ENCODE data around the gene ZNF804A. TPM values are rescaled to one million over a fixed set of nuclear protein-coding genes. Genes with fewer than 3 reads are reported as not detected.
"Not testable (repeated sequence)": the region's sequence is repeated elsewhere in the genome, so short reads cannot be mapped to it uniquely, and the experiment has no call there.

The ZNF804A gene
- total and polyA plus RNA-seq, 4 donors = 0.07 to 0.37 (median 0.13) TPM

DNA sequence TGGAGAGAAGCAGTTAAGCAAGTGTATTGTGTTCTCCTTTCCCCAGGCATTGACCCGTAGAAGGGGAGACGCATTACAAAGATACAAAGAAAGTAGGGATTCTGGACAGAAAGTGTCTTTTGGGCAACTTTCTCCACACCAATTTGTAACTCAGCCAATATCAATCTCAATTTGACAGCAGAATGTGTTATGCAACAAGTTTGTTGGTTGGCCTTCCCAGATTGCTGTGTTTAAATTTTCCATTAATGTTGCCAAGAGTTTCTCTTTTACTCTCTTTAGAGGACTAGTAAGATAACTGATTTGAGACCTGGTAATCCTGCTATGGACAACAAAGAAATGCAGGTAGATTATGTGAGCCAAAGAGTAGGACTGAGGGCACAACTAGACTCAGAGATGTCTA, 279.6 kb downstream of the ZNF804A start:
- no peak overlapping the region for H3K4me3 ChIP-seq (ENCODE audit: low read depth in 1 of 3, low read length in 3 of 3)

DNA sequence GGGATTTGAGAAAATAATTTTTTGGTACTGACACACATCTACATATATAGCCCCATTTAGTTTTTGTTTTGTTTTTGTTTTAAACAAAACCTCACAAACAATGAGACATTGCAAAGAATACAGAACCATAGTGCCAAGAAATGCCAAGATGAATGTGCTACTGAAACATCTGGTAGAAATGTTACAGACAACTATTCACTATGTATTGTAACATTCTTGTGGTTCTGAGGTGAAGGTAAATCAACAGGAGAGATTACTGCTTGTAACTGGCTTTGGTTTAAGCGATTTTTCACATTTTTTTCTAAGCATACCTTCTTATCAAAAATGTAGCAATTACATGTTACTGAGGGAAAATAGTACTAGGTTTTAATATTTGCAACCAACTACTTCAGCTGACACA, 281.3 kb downstream of the ZNF804A start:
- no peaks in the 10 kb centered on the region for H3K9me3 ChIP-seq (ENCODE audit: control insufficient read depth in 4 of 4, low read length in 3 of 4)
- no peaks in the 10 kb centered on the region for H3K36me3 ChIP-seq (ENCODE audit: control insufficient read depth in 4 of 4, insufficient read depth in 3 of 4, low read depth in 1 of 4, low read length in 3 of 4)
- H3K27ac ChIP-seq (ENCODE audit: low read depth in 1 of 2, low read length in 2 of 2) = no peak overlapping the region
- H3K9ac ChIP-seq (ENCODE audit: low read depth in 1 of 2, low read length in 2 of 2) = no peak overlapping the region
- H3K4me1 ChIP-seq (ENCODE audit: control insufficient read depth in 4 of 4, insufficient read depth in 4 of 4, low read length in 3 of 4) = no peaks in the 10 kb centered on the region
- DNase-seq (ENCODE audit: low spot score) = no peak
- no peak overlapping the region for H3K4me3 ChIP-seq (ENCODE audit: low read depth in 1 of 3, low read length in 3 of 3)
- H3K27me3 ChIP-seq (ENCODE audit: control insufficient read depth in 4 of 4, insufficient read depth in 4 of 4, low read length in 3 of 4) = no peaks in the 10 kb centered on the region
- WGBS = 70% methylated on average over 1 of the region's 1 CpG
- TF ChIP-seq JUND (IDR thresholded peaks at IDR 0.05) (no peak), YY1 (IDR thresholded peaks at IDR 0.05) (no peak), HNF4A (conservative IDR thresholded peaks at IDR 0.05) (no peak)

More for the DNA sequence above, 279.6 kb downstream of the ZNF804A start:
- TF ChIP-seq RAD21 (IDR thresholded peaks at IDR 0.05) = peak in 1 of 2 donors; percentile 13
- no peak for TF ChIP-seq RXRA (IDR thresholded peaks at IDR 0.05)
- no peaks in the 10 kb centered on the region for H3K9me3 ChIP-seq (ENCODE audit: control insufficient read depth in 4 of 4, low read length in 3 of 4)
- H3K36me3 ChIP-seq (ENCODE audit: control insufficient read depth in 4 of 4, insufficient read depth in 3 of 4, low read depth in 1 of 4, low read length in 3 of 4) = no peaks in the 10 kb centered on the region
- no peak overlapping the region for H3K9ac ChIP-seq (ENCODE audit: low read depth in 1 of 2, low read length in 2 of 2)
- DNase-seq (ENCODE audit: low spot score) = no peak
- H3K27me3 ChIP-seq (ENCODE audit: control insufficient read depth in 4 of 4, insufficient read depth in 4 of 4, low read length in 3 of 4) = no peaks in the 10 kb centered on the region
- no peaks in the 10 kb centered on the region for H3K4me1 ChIP-seq (ENCODE audit: control insufficient read depth in 4 of 4, insufficient read depth in 4 of 4, low read length in 3 of 4)
- no peak overlapping the region for H3K27ac ChIP-seq (ENCODE audit: low read depth in 1 of 2, low read length in 2 of 2)
- WGBS = 74% methylated on average over 2 of the region's 2 CpGs

DNA sequence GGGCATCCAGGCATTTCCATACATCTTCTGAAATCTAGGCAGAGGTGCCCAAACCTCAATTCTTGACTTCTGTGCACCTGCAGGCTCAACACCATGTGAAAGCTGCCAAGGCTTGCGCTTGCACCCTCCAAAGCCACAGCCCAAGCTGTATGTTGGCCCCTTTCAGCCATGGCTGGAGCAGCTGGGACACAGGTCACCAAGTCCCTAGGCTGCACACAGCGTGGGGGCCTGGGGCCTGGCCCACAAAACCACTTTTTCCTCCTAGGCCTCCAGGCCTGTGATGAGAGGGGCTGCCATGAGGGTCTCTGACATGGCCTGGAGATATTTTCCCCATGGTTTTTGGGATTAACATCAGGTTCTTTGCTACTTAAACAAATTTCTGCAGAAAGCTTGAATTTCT, 288.3 kb downstream of the ZNF804A start:
- not testable (repeated sequence) for H3K4me3 ChIP-seq (ENCODE audit: low read depth in 1 of 3, low read length in 3 of 3); H3K36me3 ChIP-seq (ENCODE audit: control insufficient read depth in 4 of 4, insufficient read depth in 3 of 4, low read depth in 1 of 4, low read length in 3 of 4); H3K27me3 ChIP-seq (ENCODE audit: control insufficient read depth in 4 of 4, insufficient read depth in 4 of 4, low read length in 3 of 4); H3K9ac ChIP-seq (ENCODE audit: low read depth in 1 of 2, low read length in 2 of 2); H3K27ac ChIP-seq (ENCODE audit: low read depth in 1 of 2, low read length in 2 of 2); DNase-seq (ENCODE audit: low spot score); H3K9me3 ChIP-seq (ENCODE audit: control insufficient read depth in 4 of 4, low read length in 3 of 4); H3K4me1 ChIP-seq (ENCODE audit: control insufficient read depth in 4 of 4, insufficient read depth in 4 of 4, low read length in 3 of 4)
- 89% methylated on average over 2 of the region's 2 CpGs for WGBS

DNA sequence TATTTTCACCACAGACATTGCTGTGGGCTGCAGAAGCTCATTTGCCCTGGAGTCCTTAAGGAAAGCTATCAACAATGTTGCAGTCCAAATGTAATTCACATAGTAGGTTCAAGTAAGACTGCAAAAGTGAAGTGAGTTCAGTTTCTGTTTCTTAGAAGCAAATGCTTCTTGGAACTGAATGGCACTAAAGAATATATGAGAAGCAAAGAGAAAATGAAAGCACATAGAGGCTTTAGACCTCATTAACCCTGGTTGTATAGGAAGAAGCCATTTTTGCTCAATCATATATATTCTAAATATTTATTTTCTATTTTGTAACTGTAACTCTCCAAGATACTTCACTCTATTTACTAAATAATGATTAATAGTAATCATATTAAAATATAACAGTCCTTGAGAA, 292.0 kb downstream of the ZNF804A start:
- no peak overlapping the region for H3K9ac ChIP-seq (ENCODE audit: low read depth in 1 of 2, low read length in 2 of 2)
- H3K9me3 ChIP-seq (ENCODE audit: control insufficient read depth in 4 of 4, low read length in 3 of 4) = no peaks in the 10 kb centered on the region
- no peaks in the 10 kb centered on the region for H3K36me3 ChIP-seq (ENCODE audit: control insufficient read depth in 4 of 4, insufficient read depth in 3 of 4, low read depth in 1 of 4, low read length in 3 of 4)
- no peaks in the 10 kb centered on the region for H3K4me1 ChIP-seq (ENCODE audit: control insufficient read depth in 4 of 4, insufficient read depth in 4 of 4, low read length in 3 of 4)
- no peaks in the 10 kb centered on the region for H3K27me3 ChIP-seq (ENCODE audit: control insufficient read depth in 4 of 4, insufficient read depth in 4 of 4, low read length in 3 of 4)
- DNase-seq (ENCODE audit: low spot score) = no peak
- TF ChIP-seq FOXA2 (IDR thresholded peaks at IDR 0.05) = no peak
- TF ChIP-seq, protein P1, sequence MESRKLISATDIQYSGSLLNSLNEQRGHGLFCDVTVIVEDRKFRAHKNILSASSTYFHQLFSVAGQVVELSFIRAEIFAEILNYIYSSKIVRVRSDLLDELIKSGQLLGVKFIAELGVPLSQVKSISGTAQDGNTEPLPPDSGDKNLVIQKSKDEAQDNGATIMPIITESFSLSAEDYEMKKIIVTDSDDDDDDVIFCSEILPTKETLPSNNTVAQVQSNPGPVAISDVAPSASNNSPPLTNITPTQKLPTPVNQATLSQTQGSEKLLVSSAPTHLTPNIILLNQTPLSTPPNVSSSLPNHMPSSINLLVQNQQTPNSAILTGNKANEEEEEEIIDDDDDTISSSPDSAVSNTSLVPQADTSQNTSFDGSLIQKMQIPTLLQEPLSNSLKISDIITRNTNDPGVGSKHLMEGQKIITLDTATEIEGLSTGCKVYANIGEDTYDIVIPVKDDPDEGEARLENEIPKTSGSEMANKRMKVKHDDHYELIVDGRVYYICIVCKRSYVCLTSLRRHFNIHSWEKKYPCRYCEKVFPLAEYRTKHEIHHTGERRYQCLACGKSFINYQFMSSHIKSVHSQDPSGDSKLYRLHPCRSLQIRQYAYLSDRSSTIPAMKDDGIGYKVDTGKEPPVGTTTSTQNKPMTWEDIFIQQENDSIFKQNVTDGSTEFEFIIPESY (IDR thresholded peaks at IDR 0.05) = no peak
- TF ChIP-seq, protein P2, sequence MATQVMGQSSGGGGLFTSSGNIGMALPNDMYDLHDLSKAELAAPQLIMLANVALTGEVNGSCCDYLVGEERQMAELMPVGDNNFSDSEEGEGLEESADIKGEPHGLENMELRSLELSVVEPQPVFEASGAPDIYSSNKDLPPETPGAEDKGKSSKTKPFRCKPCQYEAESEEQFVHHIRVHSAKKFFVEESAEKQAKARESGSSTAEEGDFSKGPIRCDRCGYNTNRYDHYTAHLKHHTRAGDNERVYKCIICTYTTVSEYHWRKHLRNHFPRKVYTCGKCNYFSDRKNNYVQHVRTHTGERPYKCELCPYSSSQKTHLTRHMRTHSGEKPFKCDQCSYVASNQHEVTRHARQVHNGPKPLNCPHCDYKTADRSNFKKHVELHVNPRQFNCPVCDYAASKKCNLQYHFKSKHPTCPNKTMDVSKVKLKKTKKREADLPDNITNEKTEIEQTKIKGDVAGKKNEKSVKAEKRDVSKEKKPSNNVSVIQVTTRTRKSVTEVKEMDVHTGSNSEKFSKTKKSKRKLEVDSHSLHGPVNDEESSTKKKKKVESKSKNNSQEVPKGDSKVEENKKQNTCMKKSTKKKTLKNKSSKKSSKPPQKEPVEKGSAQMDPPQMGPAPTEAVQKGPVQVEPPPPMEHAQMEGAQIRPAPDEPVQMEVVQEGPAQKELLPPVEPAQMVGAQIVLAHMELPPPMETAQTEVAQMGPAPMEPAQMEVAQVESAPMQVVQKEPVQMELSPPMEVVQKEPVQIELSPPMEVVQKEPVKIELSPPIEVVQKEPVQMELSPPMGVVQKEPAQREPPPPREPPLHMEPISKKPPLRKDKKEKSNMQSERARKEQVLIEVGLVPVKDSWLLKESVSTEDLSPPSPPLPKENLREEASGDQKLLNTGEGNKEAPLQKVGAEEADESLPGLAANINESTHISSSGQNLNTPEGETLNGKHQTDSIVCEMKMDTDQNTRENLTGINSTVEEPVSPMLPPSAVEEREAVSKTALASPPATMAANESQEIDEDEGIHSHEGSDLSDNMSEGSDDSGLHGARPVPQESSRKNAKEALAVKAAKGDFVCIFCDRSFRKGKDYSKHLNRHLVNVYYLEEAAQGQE (IDR thresholded peaks at IDR 0.05) = no peak
- no peak for TF ChIP-seq YY1 (IDR thresholded peaks at IDR 0.05)
- TF ChIP-seq NR2F2 (IDR thresholded peaks at IDR 0.05) = no peak
- no peak for TF ChIP-seq SP1 (IDR thresholded peaks at IDR 0.05)
- no peak for TF ChIP-seq JUND (IDR thresholded peaks at IDR 0.05)
- TF ChIP-seq RXRA (IDR thresholded peaks at IDR 0.05) = no peak
- TF ChIP-seq, protein P3, sequence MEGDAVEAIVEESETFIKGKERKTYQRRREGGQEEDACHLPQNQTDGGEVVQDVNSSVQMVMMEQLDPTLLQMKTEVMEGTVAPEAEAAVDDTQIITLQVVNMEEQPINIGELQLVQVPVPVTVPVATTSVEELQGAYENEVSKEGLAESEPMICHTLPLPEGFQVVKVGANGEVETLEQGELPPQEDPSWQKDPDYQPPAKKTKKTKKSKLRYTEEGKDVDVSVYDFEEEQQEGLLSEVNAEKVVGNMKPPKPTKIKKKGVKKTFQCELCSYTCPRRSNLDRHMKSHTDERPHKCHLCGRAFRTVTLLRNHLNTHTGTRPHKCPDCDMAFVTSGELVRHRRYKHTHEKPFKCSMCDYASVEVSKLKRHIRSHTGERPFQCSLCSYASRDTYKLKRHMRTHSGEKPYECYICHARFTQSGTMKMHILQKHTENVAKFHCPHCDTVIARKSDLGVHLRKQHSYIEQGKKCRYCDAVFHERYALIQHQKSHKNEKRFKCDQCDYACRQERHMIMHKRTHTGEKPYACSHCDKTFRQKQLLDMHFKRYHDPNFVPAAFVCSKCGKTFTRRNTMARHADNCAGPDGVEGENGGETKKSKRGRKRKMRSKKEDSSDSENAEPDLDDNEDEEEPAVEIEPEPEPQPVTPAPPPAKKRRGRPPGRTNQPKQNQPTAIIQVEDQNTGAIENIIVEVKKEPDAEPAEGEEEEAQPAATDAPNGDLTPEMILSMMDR (IDR thresholded peaks at IDR 0.05; ENCODE audit: low read depth, low read length, missing input control) = no peak
- TF ChIP-seq TAF1 (conservative IDR thresholded peaks at IDR 0.05) = no peak
- no peak for TF ChIP-seq FOXA1 (IDR thresholded peaks at IDR 0.05)
- no peak for TF ChIP-seq HNF4G (IDR thresholded peaks at IDR 0.05)
- TF ChIP-seq HNF4A (conservative IDR thresholded peaks at IDR 0.05) = no peak
- TF ChIP-seq GABPA (IDR thresholded peaks at IDR 0.05 in 1 of 2, conservative IDR thresholded peaks at IDR 0.05 in 1 of 2) = no peak
- TF ChIP-seq RAD21 (IDR thresholded peaks at IDR 0.05) = no peak
- TF ChIP-seq, protein P4, sequence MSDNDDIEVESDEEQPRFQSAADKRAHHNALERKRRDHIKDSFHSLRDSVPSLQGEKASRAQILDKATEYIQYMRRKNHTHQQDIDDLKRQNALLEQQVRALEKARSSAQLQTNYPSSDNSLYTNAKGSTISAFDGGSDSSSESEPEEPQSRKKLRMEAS (IDR thresholded peaks at IDR 0.05) = no peak
- TF ChIP-seq, protein P5, sequence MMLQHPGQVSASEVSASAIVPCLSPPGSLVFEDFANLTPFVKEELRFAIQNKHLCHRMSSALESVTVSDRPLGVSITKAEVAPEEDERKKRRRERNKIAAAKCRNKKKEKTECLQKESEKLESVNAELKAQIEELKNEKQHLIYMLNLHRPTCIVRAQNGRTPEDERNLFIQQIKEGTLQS (IDR thresholded peaks at IDR 0.05) = no peak
- no peak for TF ChIP-seq EGR1 (IDR thresholded peaks at IDR 0.05; ENCODE audit: low read depth in 2 of 2)
- H3K4me3 ChIP-seq (ENCODE audit: low read depth in 1 of 3, low read length in 3 of 3) = no peak overlapping the region
- H3K27ac ChIP-seq (ENCODE audit: low read depth in 1 of 2, low read length in 2 of 2) = no peak overlapping the region

Measured in liver (tissue), 9 donors.